ENCODE measurements around the gene MYRF. TPM values are rescaled to one million over a fixed set of nuclear protein-coding genes. Genes with fewer than 3 reads are reported as not detected.
A peak's percentile ranks its signal among the peaks of the same experiment; 100 is the strongest.

MYRF gene
- total and polyA plus RNA-seq, 9 of the 15 experiments (the other 6 are each of a cell fraction or from before 2014, with no cell fraction given), result 2.3 to 25.8 (median 7.1) TPM

- no peak; a peak in 1 of 4 replicates for TF ChIP-seq KDM1A (IDR thresholded peaks at IDR 0.05)
- peak; percentile 67; the same call in 1 of the 2 replicates for TF ChIP-seq MTA2 (IDR thresholded peaks at IDR 0.05; ENCODE audit: low read depth)
- no peak for TF ChIP-seq SNAPC5 (CRISPR knock-in tag; IDR thresholded peaks at IDR 0.05)
- no peak for TF ChIP-seq ZC3H11A (IDR thresholded peaks at IDR 0.05; ENCODE audit: low read depth, low read length)
- no peak for TF ChIP-seq RFX5 (IDR thresholded peaks at IDR 0.05; ENCODE audit: low read depth, low read length)
- peak; percentile 52; the same call in 1 of the 2 replicates for TF ChIP-seq RNF219 (CRISPR knock-in tag; IDR thresholded peaks at IDR 0.05)
- no peak for TF ChIP-seq CBFB (CRISPR knock-in tag; IDR thresholded peaks at IDR 0.05)
- TF ChIP-seq PCBP2 (IDR thresholded peaks at IDR 0.05; ENCODE audit: low read depth, low read length, poor library complexity, severe bottlenecking), result no peak
- TF ChIP-seq ZZZ3 (IDR thresholded peaks at IDR 0.05), result no peak
- no peak; the same call in 1 of the 2 replicates for TF ChIP-seq RAD51 (IDR thresholded peaks at IDR 0.05; ENCODE audit: borderline replicate concordance, low read depth)
- TF ChIP-seq ZNF12 (CRISPR knock-in tag; IDR thresholded peaks at IDR 0.05), result no peak
- no peak for TF ChIP-seq E2F8 (IDR thresholded peaks at IDR 0.05; ENCODE audit: low read depth, partially characterized antibody)
- no peak for TF ChIP-seq ZBTB34 (CRISPR knock-in tag; IDR thresholded peaks at IDR 0.05)
- 0 out of 2 replicates have a peak, but pooled peaks have one; percentile 17 for TF ChIP-seq CHCHD3 (CRISPR knock-in tag; IDR thresholded peaks at IDR 0.05)
- no peak for TF ChIP-seq HES1 (IDR thresholded peaks at IDR 0.05; ENCODE audit: low read depth)
- TF ChIP-seq PTBP1 (IDR thresholded peaks at IDR 0.05; ENCODE audit: low read depth, low read length), result no peak
- TF ChIP-seq SREBF2 (CRISPR knock-in tag; IDR thresholded peaks at IDR 0.05), result no peak
- 0 out of 2 replicates have a peak, but pooled peaks have one; percentile 43 for TF ChIP-seq TRIM28 (IDR thresholded peaks at IDR 0.05)
- TF ChIP-seq ZBTB2 (IDR thresholded peaks at IDR 0.05), result peak; percentile 57; the same call in 1 of the 2 replicates
These were observed 82.0 kb downstream of the MYRF start (continued) for GRCh38 chr11:61834278-61835048.

Measured in K562 (cell line).